SU-DHL-6 (cell line): Measurements from ENCODE around the gene SERPINA1.
"Not testable (repeated sequence)": the region's sequence is repeated elsewhere in the genome, so short reads cannot be mapped to it uniquely, and the experiment has no call there.

ENCODE experiments used
- CTCF ChIP-seq: fragments of 200-600 bp; sonication (generic); IDR thresholded peaks from one replicate; pipeline ENCODE4 v1.5.1; 2017; ENCODE audit warnings: antibody characterized with exemption, mild to moderate bottlenecking, low read length, moderate library complexity; ENCODE audit not compliant: insufficient read depth, poor library complexity, severe bottlenecking
- EZH2phosphoT487 ChIP-seq: fragments of 200-600 bp; sonication (generic), shearing (Covaris generic); conservative IDR thresholded peaks from 2 replicates; pipeline ENCODE4 v1.6.1; 2018; ENCODE audit warnings: mild to moderate bottlenecking, antibody characterized with exemption, low read length, moderate library complexity, mixed read lengths

- not testable (repeated sequence) for TF ChIP-seq CTCF, EZH2phosphoT487
These were observed 34.2 kb downstream of the SERPINA1 start for GRCh38 chr14:94354190-94354589.
